C4-2B (cell line): ENCODE measurements around the gene ZHX3.

Experiments used
- ZFX ChIP-seq: fragments of 450-650 bp; IDR thresholded peaks from 2 replicates; pipeline ENCODE4 v1.6.1; 2017
- TF ChIP-seq, protein P1 (sequence below): fragments of 450-650 bp; conservative IDR thresholded peaks from 2 replicates; pipeline ENCODE4 v1.5.1; 2017; ENCODE audit warnings: mild to moderate bottlenecking

DNA sequence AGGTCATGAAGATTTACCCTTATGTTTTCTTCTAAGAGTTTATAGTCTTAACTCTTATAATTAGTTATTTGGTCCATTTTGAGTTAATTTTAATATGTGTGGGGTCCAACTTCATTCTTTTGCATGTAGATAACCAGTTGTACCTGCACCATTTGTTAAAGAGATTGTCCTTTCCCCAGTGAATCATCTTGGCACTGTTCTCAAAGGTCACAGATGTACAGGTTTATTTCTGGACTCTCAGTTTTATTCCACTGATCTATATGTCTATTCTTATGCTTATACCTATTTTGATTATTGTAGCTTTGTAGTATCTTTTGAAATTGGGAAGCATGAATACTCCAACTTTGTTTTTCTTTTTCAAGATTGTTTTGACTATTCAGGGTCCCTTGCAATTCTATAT is 44.1 kb downstream of the ZHX3 start:
- TF ChIP-seq, protein P1, sequence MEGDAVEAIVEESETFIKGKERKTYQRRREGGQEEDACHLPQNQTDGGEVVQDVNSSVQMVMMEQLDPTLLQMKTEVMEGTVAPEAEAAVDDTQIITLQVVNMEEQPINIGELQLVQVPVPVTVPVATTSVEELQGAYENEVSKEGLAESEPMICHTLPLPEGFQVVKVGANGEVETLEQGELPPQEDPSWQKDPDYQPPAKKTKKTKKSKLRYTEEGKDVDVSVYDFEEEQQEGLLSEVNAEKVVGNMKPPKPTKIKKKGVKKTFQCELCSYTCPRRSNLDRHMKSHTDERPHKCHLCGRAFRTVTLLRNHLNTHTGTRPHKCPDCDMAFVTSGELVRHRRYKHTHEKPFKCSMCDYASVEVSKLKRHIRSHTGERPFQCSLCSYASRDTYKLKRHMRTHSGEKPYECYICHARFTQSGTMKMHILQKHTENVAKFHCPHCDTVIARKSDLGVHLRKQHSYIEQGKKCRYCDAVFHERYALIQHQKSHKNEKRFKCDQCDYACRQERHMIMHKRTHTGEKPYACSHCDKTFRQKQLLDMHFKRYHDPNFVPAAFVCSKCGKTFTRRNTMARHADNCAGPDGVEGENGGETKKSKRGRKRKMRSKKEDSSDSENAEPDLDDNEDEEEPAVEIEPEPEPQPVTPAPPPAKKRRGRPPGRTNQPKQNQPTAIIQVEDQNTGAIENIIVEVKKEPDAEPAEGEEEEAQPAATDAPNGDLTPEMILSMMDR, result no peak
- no peak for TF ChIP-seq ZFX
